ENCODE data around the gene SYT9. TPM values are rescaled to one million over a fixed set of nuclear protein-coding genes. Genes with fewer than 3 reads are reported as not detected.

Gene SYT9
- total and polyA plus RNA-seq, 2 donors (not counting 1 experiment from before 2014, with no cell fraction given): not detected

- Histone ChIP-seq H3K9me3 (ENCODE audit: control extremely low read depth in 1 of 3, control insufficient read depth in 2 of 3, insufficient read depth in 1 of 3, low read length in 2 of 3) (no peaks in the 10 kb centered on the region), H3K79me2 (ENCODE audit: control insufficient read depth, insufficient read depth, low read length) (no peaks in the 10 kb centered on the region), H3K27ac (ENCODE audit: low read length in 2 of 2) (no peak overlapping the region), H3K4me2 (replicated peaks; ENCODE audit: low read depth, low read length, poor library complexity, severe bottlenecking) (no peak overlapping the region), H3K27me3 (replicated peaks in 1 of 4; ENCODE audit: control extremely low read depth in 1 of 4, control insufficient read depth in 3 of 4, insufficient read depth in 4 of 4, low read length in 3 of 4) (peaks cover 0 to 7% (median 2%) of the 10 kb centered on the region in 4 experiments), H3K9ac (ENCODE audit: low read length) (no peak overlapping the region), H2AFZ (ENCODE audit: insufficient read depth, low read depth, low read length, poor library complexity, severe bottlenecking) (no peak overlapping the region), H3K36me3 (replicated peaks in 1 of 2; ENCODE audit: control extremely low read depth in 1 of 2, control insufficient read depth in 1 of 2, extremely low read depth in 1 of 2, insufficient read depth in 2 of 2, low read length in 1 of 2) (no peaks in the 10 kb centered on the region), H3K4me1 (ENCODE audit: control insufficient read depth in 2 of 2, insufficient read depth in 2 of 2, low read length in 2 of 2) (no peaks in the 10 kb centered on the region), H3K4me3 (ENCODE audit: control extremely low read depth in 1 of 5, extremely low read depth in 1 of 5, insufficient read depth in 1 of 5, low read depth in 2 of 5, low read length in 4 of 5) (no peak overlapping the region), H4K20me1 (ENCODE audit: control insufficient read depth, insufficient read depth, low read length, poor library complexity, severe bottlenecking) (no peaks in the 10 kb centered on the region)
- peaks cover 4% of the 10 kb centered on the region for H3K9me3 Mint-ChIP-seq (ENCODE audit: insufficient read depth)
- H3K27ac Mint-ChIP-seq: no peak overlapping the region
- no peaks in the 10 kb centered on the region for H3K4me1 Mint-ChIP-seq
- DNase-seq (no peak), ATAC-seq (ENCODE audit: low read depth) (no peak)
- ChIA-PET CTCF (interaction anchor here (1.0 kb wide), 1 partner anchor 131 kb away, joined by 3 read pairs; no protein-coding TSS in a partner anchor), POLR2A (no interaction called here)
- WGBS (ENCODE audit: insufficient coverage): 67% methylated on average over 1 of the region's 3 CpGs
- H3K4me3 Mint-ChIP-seq: no peak overlapping the region
- intact Hi-C loops (cut with micrococcal nuclease): no loop called here
- peaks cover 26% of the 10 kb centered on the region for H3K27me3 Mint-ChIP-seq
- TF ChIP-seq EZH2 (IDR thresholded peaks at IDR 0.05; ENCODE audit: borderline replicate concordance, insufficient read depth, low read depth, low read length, poor library complexity, severe bottlenecking) (no peak), CTCF (IDR thresholded peaks at IDR 0.05) (no peak)
Measured at GRCh38 chr11:7311903-7312302, 60.2 kb downstream of the SYT9 start.

GRCh38 chr11:7314811-7315604 lies 63.3 kb downstream of the SYT9 start:
- peaks cover 38% of the 10 kb centered on the region for H3K27me3 Mint-ChIP-seq
- H3K27ac Mint-ChIP-seq: no peak overlapping the region
- H3K4me1 ChIP-seq (ENCODE audit: control insufficient read depth in 2 of 2, insufficient read depth in 2 of 2, low read length in 2 of 2): no peaks in the 10 kb centered on the region
- no peaks in the 10 kb centered on the region for H3K36me3 ChIP-seq (replicated peaks in 1 of 2; ENCODE audit: control extremely low read depth in 1 of 2, control insufficient read depth in 1 of 2, extremely low read depth in 1 of 2, insufficient read depth in 2 of 2, low read length in 1 of 2)
- no peaks in the 10 kb centered on the region for H3K79me2 ChIP-seq (ENCODE audit: control insufficient read depth, insufficient read depth, low read length)
- no peaks in the 10 kb centered on the region for H3K4me1 Mint-ChIP-seq
- 89% methylated on average over 3 of the region's 4 CpGs for WGBS (ENCODE audit: insufficient coverage)
- no peak overlapping the region for H3K4me2 ChIP-seq (replicated peaks; ENCODE audit: low read depth, low read length, poor library complexity, severe bottlenecking)
- ChIA-PET CTCF (no interaction called here), POLR2A (no interaction called here)
- peaks cover 0 to 4% (median 0%) of the 10 kb centered on the region in 3 donors for H3K9me3 ChIP-seq (ENCODE audit: control extremely low read depth in 1 of 3, control insufficient read depth in 2 of 3, insufficient read depth in 1 of 3, low read length in 2 of 3)
- H3K9ac ChIP-seq (ENCODE audit: low read length): no peak overlapping the region
- ATAC-seq (ENCODE audit: low read depth): no peak
- intact Hi-C loops (cut with micrococcal nuclease): no loop called here
- H3K4me3 ChIP-seq (ENCODE audit: control extremely low read depth in 1 of 5, extremely low read depth in 1 of 5, insufficient read depth in 1 of 5, low read depth in 2 of 5, low read length in 4 of 5): no peak overlapping the region
- peaks cover 0 to 11% (median 3%) of the 10 kb centered on the region in 4 experiments for H3K27me3 ChIP-seq (replicated peaks in 1 of 4; ENCODE audit: control extremely low read depth in 1 of 4, control insufficient read depth in 3 of 4, insufficient read depth in 4 of 4, low read length in 3 of 4)
- H3K4me3 Mint-ChIP-seq: no peak overlapping the region
- H3K9me3 Mint-ChIP-seq (ENCODE audit: insufficient read depth): peaks cover 9% of the 10 kb centered on the region
- no peak overlapping the region for H2AFZ ChIP-seq (ENCODE audit: insufficient read depth, low read depth, low read length, poor library complexity, severe bottlenecking)
- H3K27ac ChIP-seq (ENCODE audit: low read length in 2 of 2): no peak overlapping the region
- DNase-seq: no peak
- TF ChIP-seq EZH2 (IDR thresholded peaks at IDR 0.05; ENCODE audit: borderline replicate concordance, insufficient read depth, low read depth, low read length, poor library complexity, severe bottlenecking): no peak
- no peak for TF ChIP-seq CTCF (IDR thresholded peaks at IDR 0.05)
- H4K20me1 ChIP-seq (ENCODE audit: control insufficient read depth, insufficient read depth, low read length, poor library complexity, severe bottlenecking): no peaks in the 10 kb centered on the region

Measured in B cell (primary cell).